HG02763 (cell line): Measurements from ENCODE around the gene SGF29.
A peak's percentile ranks its signal among the peaks of the same experiment; 100 is the strongest.
"Not testable (repeated sequence)": the region's sequence is repeated elsewhere in the genome, so short reads cannot be mapped to it uniquely, and the experiment has no call there.

ENCODE experiments used
- ATAC-seq: cut with Tn5 transposase; IDR thresholded peaks from one replicate; pipeline ENCODE4 v1.9.1; 2021; ENCODE audit warnings: mild to moderate bottlenecking, moderate library complexity; ENCODE audit not compliant: unreplicated experiment

Gene SGF29

DNA sequence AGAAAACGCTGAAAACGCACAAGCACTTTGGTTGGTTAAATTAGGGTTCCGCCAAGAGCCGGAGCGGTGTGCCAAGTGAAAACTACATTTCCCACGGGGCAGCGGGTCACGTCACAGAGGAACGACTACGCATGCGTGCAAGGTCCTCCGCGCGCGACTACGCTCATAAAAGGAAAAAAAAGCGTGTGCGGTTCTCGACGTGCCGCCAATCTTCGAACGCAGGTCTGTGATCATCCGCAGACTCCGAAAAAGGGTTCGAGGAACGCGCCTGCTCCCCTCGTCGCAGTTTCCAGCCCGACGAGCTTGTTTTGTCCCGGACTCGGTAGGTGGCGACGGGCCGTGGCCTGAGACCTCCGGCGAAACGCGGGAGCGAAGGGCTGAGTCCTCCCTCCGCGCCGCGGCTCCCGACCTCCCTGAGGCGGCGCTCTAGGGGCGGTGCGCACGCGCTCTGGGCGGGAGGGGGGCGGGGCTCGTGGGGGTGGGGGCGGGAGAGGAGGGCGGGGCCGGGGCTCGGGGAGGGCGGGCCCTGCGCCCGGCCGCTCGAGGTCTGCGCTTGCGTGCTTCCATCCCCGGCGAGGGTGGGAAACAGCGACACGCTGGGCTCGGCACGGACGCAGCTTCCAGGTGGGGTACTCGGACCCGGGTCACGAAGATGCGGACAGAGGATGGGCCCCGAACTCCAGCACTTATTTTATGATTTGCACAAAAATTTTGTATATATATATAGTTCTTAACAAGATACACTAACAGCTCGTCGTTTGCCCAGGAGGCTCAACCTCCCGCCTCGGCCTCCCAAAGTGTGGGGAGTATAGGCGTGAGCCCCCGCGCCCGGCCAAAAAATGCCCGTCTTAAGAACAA lies at the start of gene SGF29:
Gene SGF29, plus strand, starts transcription at position 145 of the 858 bp plus-strand sequence. CDS start 27,150 bp downstream, outside the sequence.
- peak; percentile 78 for ATAC-seq

DNA sequence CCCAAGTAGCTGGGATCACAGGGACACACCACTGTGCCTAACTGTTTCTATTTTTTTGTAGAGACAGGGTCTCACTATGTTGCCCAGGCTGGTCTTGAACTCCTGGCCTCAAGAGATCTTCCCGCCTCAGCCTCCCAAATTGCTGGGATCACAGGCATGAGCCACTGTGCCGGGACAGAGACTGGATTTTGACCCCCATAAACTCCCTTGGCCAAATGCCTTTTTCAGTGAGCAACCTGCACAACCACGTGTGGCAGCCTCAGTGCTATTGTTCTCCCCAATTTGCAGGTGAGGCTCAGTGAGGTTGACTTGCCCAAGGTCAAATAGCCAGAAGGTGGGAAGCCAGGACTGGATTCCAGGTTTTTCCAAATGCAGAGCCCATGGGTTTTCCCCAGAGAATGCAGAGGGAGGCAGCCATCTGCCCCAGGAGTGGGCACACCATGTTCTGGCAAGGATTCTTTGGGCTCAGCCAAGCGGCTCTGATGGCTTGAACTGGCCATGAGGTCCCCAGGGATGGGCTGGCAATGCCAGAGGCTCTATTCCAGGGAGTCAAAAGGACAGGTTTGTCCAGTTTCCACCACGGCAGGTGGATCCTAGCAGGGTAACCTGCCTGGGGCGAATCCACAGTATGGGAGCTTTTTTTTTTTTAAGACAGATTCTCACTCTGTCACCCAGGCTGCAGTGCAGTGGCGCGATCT lies 48.9 kb upstream of the SGF29 start:
- ATAC-seq = no peak

DNA sequence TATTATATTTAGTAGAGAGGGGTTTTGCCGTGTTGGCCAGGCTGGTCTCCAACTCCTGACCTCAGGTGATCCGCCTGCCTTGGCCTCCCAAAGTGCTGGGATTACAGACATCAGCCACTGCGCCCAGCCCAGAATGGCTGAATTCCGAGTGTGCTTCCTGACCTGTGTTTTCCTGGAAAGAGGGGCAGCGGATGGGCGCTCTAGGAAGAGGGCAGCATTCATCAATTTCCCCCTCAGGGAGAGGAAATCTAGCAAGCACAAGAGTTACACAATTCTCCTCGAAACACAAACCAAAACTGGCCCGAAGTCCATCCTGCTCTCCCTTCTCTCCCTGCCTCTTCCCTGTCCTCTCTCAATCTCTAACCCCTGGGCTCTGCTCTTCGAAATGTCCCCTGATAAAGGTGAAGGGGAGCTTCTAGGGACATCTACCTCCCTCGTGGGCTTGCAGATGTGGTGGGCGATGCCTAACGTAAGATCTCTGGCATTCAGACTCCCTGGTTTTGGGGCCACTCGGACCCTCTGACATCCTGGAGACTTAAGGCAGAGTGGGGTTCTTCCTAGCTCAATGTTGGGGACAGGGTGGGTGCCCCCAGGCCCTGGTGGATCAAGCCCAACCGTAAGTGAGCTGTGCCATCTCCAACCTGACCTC lies 48.1 kb upstream of the SGF29 start:
- no peak for ATAC-seq

DNA sequence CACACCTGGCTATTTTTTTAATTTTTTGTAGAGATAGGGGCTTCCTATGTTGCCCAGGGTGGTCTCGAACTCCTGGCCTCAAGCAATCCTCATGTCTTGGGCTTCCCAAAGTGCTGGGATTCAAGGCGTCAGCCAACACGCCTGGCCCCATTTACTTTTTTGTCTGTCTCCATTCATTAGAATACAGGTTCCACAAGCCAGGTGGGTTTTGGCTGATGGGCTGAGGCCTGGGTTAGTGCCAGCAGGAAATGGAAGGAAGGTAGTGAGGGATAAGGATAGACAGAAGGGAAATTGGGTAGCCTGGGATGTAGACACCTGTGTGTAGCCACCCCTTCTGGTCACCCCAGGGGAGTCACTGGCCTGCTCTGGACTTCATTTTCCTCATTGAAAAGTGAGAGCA lies 42.7 kb upstream of the SGF29 start:
- no peak for ATAC-seq

DNA sequence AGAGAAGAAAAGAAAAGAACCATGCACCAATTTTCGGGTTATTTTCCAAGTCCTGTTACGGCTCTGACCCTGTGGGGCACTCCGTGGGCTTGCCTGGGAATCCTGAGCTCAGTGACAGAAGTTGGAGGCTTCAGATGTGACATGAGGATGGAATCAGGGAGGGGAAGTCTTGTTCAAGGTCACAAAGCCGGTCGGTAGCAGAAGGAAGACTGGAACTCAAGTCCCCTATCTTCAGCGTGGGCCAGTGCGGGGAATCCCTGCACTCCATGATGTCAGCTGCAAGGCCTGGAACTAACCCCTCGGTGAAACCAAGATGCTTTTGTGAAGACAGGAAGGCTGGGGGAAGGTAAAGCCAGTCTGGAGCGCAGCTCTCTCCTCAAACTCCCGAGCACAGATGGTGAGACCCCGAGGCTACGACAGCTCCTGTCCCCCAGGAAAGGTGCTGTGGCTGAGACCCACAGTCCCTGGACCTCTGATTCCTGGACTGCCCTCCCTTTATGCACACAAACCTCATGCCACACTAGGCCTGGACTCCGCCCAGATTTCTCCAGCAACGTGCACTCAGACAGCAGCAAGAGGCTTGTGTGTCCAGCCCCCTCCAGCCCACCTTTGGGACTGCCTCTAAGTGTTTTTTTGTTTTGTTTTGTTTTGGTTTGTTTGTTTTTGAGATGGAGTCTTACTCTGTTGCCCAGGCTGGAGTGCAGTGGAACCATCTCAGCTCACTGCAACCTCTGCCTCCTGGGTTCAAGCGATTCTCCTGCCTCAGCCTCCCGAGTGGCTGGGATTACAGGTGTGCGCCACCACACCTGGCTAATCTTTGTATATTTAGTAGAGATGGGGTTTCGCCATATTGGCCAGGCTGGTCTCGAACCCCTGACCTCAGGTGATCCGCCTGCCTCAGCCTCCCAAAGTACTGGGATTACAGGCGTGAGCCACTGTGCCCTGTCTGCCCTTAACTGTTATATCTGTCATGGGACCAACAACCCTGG lies 41.6 kb upstream of the SGF29 start:
- no peak for ATAC-seq

DNA sequence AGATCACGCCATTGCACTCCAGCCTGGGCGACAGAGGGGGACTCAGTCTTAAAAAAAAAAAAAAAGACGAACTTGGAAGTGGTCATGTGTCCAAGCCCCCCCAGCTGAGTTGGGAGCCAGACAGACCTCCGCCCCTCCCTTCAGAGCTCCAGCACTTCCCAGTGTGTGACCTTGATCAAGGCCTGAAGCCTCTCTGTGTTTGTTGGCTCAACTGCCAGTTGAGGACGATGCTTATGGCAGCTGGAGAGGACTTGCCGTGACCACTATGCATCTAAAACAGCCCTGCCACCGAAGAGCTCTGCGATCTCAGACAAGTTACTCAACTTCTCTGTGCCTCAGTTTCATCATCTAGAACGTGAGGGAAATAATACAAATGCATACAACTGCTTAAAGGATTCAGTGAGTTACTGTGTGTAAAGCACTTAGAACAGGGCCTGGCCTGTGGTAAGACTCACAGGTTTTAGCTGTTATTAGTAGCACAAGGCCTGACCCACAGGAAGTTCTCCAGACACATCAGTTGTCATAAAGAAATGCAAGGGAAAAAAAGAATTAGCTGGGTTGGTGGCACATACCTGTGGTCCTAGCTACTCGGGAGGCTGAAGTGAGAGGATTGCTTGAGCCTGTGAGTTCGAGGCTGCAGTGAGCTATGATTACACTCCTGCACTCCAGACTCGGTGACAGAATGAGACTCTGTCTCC lies 40.1 kb upstream of the SGF29 start:
- no peak for ATAC-seq

DNA sequence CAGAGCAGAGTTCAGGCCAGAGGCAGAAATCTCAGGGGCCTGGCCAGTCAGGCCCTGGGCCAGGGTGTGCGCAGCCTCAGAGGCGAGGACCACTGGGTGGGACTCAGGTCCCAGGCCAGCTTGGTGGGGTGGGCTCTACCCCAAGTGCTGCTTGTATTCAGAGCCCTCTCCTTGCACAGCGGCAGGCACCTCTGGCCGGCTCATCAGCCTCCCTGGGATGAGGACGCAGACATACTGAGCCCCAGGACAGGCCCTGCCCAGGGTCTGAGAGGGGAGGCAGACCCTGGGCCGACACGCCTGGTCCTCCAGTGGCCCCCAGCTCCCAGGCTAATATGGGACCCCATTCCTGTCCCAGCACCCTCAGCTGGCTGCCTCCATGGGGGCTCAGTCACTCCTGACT lies 39.5 kb upstream of the SGF29 start:
- ATAC-seq = no peak

DNA sequence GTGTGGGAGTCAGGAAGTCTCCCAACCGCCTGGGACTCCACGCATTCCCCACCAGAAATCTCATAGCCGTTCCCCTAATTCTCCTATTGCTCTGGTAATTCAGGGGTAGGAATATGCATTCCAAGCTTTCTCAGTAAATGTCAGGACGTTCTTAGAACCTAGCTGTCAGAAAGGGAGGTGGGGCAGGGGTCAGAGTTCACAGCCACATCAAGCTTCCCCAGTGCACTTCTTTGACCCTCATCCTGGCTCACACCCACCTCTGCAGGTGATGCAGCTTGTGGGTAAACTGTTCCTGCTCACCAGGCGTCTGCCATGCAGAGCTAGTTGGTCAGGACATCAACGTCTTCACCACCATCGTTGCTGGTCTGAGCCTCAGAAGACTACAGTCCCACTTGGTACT lies 33.0 kb upstream of the SGF29 start:
- ATAC-seq = no peak

DNA sequence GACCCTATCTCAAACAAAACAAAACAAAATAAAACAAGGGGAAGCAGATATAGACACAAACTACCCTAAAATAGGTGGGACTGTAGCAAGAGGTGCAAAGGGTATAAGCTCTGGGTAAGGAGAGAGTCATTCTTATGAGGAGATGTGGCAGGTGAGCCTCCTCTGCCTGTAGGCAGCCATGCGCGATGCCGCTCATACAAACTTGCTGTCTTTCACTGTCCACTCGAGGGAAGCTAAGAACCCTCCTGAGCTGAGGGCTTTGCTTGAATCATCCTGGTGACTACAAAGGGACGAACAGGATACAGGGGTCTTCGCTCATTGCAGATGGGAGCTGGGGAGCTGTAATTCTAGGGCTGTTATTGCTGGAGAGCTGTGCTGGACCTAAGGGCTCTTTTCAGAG lies 32.3 kb upstream of the SGF29 start:
- ATAC-seq = no peak

DNA sequence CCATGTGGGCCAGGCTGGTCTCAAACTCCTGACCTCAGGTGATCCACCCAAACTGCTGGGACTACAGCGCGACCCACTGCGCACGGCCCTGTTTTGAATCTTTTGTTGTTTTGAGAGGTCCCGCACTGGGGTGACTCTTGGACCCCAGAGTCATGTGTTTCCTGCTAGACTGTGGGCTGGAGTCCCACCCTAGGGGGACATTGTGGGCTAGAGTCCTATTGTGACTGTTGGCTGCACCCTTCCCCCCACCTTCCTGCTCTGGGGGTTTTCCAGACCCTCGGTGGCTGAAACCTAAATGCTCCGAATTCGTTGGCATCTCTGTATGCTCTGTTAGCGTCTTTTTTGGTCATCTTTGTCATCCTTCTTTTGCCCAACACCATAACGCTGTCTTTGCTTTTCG lies 30.9 kb upstream of the SGF29 start:
- no peak for ATAC-seq

DNA sequence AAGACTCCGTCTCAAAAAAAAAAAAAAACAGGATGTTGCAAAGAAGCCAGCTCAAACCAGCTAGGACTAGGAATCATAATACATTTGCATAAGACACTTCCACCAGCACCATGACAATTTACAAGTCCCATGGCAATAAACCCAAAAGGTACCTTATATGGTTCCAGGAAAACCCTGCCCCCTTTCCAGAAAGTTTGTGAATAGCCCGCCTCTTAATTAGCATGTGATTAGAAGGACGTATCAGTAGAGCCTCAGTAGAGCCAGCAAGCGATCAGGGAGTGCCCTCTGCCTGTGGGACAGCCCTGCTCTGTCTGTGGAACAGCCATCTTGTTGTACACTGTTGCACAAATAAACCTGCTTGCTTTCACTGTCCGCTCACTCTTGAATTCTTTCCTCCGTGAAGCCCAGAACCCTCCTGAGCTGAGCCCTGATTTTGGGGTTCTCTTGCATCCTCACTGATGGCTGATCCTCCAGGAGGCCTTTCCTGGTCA lies 29.0 kb upstream of the SGF29 start:
- ATAC-seq = no peak

DNA sequence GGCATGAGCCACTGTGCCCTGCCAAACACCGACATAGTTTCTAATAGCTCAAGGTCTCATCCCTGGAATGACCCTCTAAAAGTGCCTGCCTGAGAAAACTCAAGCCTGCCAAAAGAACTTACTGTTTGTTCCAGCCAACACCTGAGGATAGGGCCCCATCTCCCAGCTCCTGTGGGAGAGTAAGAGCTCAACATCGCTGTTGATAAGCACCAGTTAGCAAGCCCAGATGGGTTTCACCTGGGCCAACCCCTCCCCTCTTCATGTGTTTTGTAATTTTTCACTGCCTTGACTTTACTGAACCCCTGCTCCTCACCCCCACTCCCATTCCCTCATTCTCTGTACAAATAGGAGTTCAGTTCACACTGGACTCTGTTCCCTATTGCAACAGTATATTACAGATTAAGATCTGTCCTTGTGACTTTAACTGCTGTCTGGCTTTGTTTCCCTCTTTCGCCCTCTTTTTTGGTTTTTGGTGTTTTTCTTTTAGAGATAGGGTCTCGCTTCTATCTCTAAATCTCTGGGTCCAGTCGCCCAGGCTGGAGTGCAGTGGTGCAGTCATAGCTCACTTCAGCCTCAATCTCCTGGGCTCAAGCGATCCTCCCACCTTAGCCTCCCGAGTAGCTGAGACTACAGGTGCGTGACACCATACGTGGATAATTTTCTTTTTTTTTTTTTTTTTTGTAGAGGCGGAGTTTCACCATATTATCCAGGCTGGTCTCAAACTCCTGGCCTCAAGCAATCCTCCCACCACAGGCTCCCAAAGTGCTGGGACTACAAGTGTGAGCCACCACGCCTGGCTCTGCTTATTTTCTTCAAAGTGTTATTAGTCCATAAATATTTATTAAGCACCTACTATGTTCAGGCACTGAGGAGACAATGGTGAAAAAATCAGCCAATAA lies 27.3 kb upstream of the SGF29 start:
- no peak for ATAC-seq

DNA sequence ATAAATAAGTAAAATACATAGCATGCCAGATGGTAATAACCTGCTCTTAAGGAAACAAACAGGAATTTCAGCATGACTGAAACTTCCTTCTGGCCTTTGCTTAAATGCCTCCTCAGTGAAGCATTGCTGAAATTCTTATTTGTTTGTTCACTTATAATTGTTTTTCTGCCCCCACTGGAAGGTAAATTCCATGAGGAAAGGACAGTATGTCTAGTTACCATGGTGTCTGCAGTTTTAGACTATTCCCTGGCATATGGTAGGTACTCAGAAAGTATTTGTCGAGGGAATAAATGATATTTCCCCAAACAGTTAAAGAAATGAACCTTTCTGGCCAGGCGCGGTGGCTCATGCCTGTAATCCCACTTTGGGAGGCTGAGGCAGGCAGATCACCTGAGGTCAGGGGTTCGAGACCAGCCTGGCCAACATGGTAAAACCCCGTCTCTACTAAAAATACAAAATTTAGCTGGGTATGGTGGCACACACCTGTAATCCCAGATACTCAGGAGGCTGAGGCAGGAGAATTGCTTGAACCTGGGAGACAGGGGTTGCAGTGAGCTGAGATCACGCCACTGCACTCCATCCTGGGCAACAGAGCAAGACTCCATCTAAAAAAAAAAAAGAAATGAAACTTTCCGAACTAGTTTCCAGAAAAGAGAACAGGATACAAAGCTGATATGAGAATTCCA lies 26.5 kb upstream of the SGF29 start:
- ATAC-seq = not testable (repeated sequence)

DNA sequence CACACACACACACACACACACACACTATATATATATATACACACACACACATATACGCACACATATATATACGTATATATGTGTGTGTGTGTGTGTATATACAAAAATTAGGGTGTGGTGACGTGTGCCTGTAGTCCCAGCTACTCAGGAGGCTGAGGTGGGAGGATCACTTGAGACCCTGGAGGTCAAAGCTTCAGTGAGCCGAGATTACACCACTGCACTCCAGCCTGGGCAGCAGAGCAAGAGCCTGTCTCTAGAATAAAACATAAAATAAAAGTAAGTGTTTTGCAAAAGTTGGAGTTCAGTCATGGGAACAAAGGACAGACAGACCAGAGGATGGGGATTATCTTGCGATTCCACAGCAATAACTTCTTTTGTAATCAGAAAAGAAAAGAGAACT lies 25.7 kb upstream of the SGF29 start:
- ATAC-seq = no peak

DNA sequence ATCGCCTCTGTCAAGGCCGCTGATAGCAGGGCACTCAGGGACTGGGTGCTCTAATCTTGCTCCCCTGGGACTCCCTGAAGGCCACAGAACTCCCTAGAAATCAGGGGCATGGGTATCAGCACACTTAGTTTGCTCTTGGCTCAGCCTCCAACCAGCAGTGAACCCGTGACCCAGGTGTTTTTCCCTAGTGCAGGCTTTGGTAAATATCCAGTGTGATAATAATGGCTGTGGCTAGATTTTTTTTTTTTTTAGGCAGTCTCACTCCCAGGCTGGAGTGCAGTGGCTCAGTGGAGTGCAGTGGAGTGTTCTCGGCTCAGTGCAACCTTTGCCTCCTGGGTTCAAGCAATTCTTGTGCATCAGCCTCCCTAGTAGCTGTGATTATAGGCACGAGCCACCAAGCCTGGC lies 25.3 kb upstream of the SGF29 start:
- ATAC-seq = no peak

DNA sequence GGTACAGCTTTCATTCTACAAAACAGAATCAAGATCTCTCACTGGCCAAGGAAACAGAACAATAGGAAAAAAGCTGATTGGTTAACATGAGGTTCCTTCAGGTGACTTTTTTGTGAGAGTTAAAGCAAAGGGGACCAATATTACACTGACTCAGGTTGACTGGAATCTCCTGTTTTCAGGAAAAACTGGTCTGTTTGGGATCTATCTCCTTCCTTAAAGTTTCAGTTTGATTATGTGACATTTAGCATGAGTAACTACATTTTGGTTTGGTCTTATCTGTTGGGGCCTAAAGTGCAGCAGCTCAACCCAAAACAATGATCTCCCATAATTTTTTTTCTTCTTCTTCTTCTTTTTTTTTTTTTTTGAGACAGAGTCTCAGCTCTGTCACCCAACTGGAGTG lies 24.6 kb upstream of the SGF29 start:
- ATAC-seq = no peak

DNA sequence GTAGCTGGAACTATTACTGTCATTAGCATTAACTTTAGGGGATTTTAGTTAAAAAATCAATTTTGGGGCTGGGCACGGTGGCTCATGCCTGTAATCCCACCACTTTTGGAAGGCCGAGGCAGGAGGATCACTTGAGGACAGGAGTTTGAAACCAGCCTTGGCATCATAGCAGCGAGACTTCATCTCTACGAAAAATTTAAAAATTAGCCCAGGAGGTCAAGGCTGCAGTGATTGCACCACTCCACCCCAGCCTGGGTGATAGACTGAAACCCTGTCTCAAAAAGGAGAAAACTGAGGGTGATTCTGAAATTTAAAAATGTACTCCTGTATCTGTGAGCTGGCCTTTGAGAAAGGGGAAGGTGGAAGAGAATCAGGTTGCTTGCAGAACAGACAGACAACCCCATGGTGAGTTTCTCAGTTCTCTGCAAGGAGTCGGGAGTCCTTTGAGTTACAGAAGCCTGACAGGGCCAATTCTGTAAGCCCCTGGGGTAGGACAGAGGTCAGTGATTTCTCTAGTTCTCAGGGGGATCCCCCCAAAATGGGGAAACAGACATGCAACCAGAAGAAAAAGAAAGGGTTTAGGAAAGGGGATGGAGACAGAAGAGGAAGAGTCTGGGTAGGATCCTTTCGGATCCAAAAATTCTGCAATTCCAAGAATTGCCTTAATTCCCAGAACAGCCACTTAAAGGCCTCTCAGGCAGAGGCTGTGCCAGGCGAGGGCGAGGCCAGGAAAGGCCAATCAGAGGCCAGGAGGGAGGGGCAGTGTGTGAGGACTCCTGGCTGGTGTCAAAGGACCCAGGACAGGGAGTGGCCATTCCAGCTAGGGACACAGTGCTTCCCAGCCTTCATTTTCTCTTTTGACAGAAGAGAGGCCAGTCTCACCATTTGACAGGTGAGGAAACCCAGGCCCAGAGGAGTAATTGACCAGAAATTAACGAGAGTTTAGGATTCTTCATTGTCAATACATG lies 21.7 kb upstream of the SGF29 start:
- ATAC-seq = no peak
